SK-N-SH (cell line): ENCODE results near the gene FAM83F. TPM values are rescaled to one million over a fixed set of nuclear protein-coding genes. Genes with fewer than 3 reads are reported as not detected.
A peak's percentile ranks its signal among the peaks of the same experiment; 100 is the strongest.

Experiments used
- CTCF ChIA-PET: fragments of 300-600, 350-600 bp; formaldehyde crosslinking; extraction: SDS; loops from one replicate; lab custom pipeline; 2021; lab: Yijun Ruan, JAX
- POLR2A ChIA-PET: fragments of 350-600 bp; sonication (Branson Sonifier 250); formaldehyde crosslinking; extraction: SDS; loops from one replicate; lab custom pipeline; 2020; ENCODE audit warnings: antibody characterized with exemption, inconsistent platforms; lab: Yijun Ruan, JAX
- DNase-seq: peaks from one replicate; pipeline ENCODE4 v3.0.0; 2012
- H2AFZ ChIP-seq: fragments of 200-600 bp; sonication (generic); 2 replicates; pipeline ENCODE4 v1.8.1; 2016; ENCODE audit warnings: antibody characterized with exemption, mild to moderate bottlenecking, low read depth
- H3F3A ChIP-seq: fragments of 200-600 bp; sonication (generic); replicated peaks from 2 replicates; pipeline ENCODE3; 2016; ENCODE audit warnings: antibody characterized with exemption, mild to moderate bottlenecking; ENCODE audit not compliant: insufficient read depth
- H3K27ac ChIP-seq, 2 experiments: fragments of 200-500 bp in 1 of 2; fragments of 200-600 bp in 1 of 2; sonication (Bioruptor generic) in 1 of 2; sonication (generic), shearing (Covaris generic) in 1 of 2; 2 replicates each; pipeline versions ENCODE4 v1.5.1 to v1.6.1; 2014 to 2016; ENCODE audit warnings: low read depth in 2 of 2, inconsistent platforms in 1 of 2, low read length in 1 of 2, mild to moderate bottlenecking in 1 of 2, mixed read lengths in 1 of 2
- H3K27me3 ChIP-seq: fragments of 200-600 bp; sonication (generic), shearing (Covaris generic); 2 replicates; pipeline ENCODE4 v1.6.1; 2016; ENCODE audit warnings: mixed run types; ENCODE audit not compliant: insufficient read depth
- H3K36me3 ChIP-seq, 2 experiments: fragments of 200-500 bp in 1 of 2; fragments of 200-600 bp in 1 of 2; sonication (Bioruptor generic) in 1 of 2; sonication (generic) in 1 of 2; replicated peaks in 1 of 2; 2 replicates each; pipeline versions ENCODE3 to v1.5.1; 2014 to 2016; ENCODE audit warnings: low read length in 1 of 2, mild to moderate bottlenecking in 1 of 2; ENCODE audit not compliant: insufficient read depth in 2 of 2, control insufficient read depth in 1 of 2
- H3K4me1 ChIP-seq, 2 experiments: fragments of 200-500 bp in 1 of 2; fragments of 200-600 bp in 1 of 2; sonication (Bioruptor generic) in 1 of 2; sonication (generic), shearing (Covaris generic) in 1 of 2; 2 replicates each; pipeline versions ENCODE4 v1.5.1 to v1.6.1; 2014 to 2016; ENCODE audit warnings: low read depth in 1 of 2, low read length in 1 of 2, mixed run types in 1 of 2; ENCODE audit not compliant: insufficient read depth in 2 of 2, control insufficient read depth in 1 of 2
- H3K4me2 ChIP-seq: fragments of 200-600 bp; sonication (generic), shearing (Covaris generic); 2 replicates; pipeline ENCODE4 v1.6.1; 2017; ENCODE audit warnings: mixed run types
- H3K4me3 ChIP-seq, 2 experiments: fragments of 200-500 bp in 1 of 2; fragments of 200-600 bp in 1 of 2; sonication (Bioruptor generic) in 1 of 2; sonication (generic), shearing (Covaris generic) in 1 of 2; 2 replicates each; pipeline versions ENCODE4 v1.5.1 to v1.8.1; 2014 to 2016; ENCODE audit warnings: low read depth in 2 of 2, inconsistent platforms in 1 of 2, low read length in 1 of 2, mild to moderate bottlenecking in 1 of 2, mixed read lengths in 1 of 2, moderate library complexity in 1 of 2
- H3K79me2 ChIP-seq: fragments of 200-600 bp; sonication (generic); 2 replicates; pipeline ENCODE4 v1.8.1; 2017; ENCODE audit warnings: mild to moderate bottlenecking; ENCODE audit not compliant: insufficient read depth
- H3K9ac ChIP-seq: fragments of 200-600 bp; sonication (generic); 2 replicates; pipeline ENCODE4 v1.6.1; 2017; ENCODE audit warnings: mixed run types
- H3K9me2 ChIP-seq: fragments of 200-600 bp; sonication (generic); 2 replicates; pipeline ENCODE4 v1.6.1; 2017; ENCODE audit warnings: mixed run types
- H3K9me3 ChIP-seq: fragments of 200-600 bp; sonication (generic); 2 replicates; pipeline ENCODE4 v1.6.1; 2017; ENCODE audit warnings: mixed run types, mild to moderate bottlenecking, moderate library complexity
- H4K20me1 ChIP-seq: fragments of 200-600 bp; sonication (generic); 2 replicates; pipeline ENCODE4 v1.6.1; 2017; ENCODE audit warnings: mild to moderate bottlenecking, mixed run types; ENCODE audit not compliant: insufficient read depth
- CHD2 ChIP-seq: fragments of 150-350 bp; IDR thresholded peaks from 2 replicates; pipeline ENCODE4 v1.6.1; 2018; ENCODE audit warnings: low read length; ENCODE audit not compliant: partially characterized antibody
- CTCF ChIP-seq: fragments of 200-600 bp; sonication (generic); IDR thresholded peaks from 2 replicates; pipeline ENCODE4 v1.6.1; 2017; ENCODE audit warnings: antibody characterized with exemption, mild to moderate bottlenecking, moderate library complexity
- ELF1 ChIP-seq: IDR thresholded peaks from 2 replicates; pipeline ENCODE4 v1.4.0; 2012
- EP300 ChIP-seq, 2 experiments: IDR thresholded peaks; 2 replicates each; pipeline versions ENCODE4 v1.4.0 to v1.6.1; 2012; ENCODE audit warnings: borderline replicate concordance in 1 of 2, low read depth in 1 of 2, low read length in 1 of 2
- FOSL2 ChIP-seq: IDR thresholded peaks from 2 replicates; pipeline ENCODE4 v1.4.0; 2012; ENCODE audit warnings: low read depth, mild to moderate bottlenecking, moderate library complexity, borderline replicate concordance
- FOXM1 ChIP-seq: IDR thresholded peaks from 2 replicates; pipeline ENCODE4 v1.4.0; 2012; ENCODE audit warnings: low read depth, mild to moderate bottlenecking
- GABPA ChIP-seq: IDR thresholded peaks from 2 replicates; pipeline ENCODE4 v1.4.0; 2012; ENCODE audit warnings: low read depth, mild to moderate bottlenecking
- GATA2 ChIP-seq: sonication (generic); formaldehyde crosslinking; IDR thresholded peaks from 2 replicates; pipeline ENCODE4 v1.5.0; 2020; ENCODE audit warnings: mild to moderate bottlenecking, missing genetic modification reagents
- IRF3 ChIP-seq: fragments of 150-350 bp; IDR thresholded peaks from 2 replicates; pipeline ENCODE4 v1.6.1; 2016; ENCODE audit warnings: mild to moderate bottlenecking, low read depth, low read length
- JUND ChIP-seq: IDR thresholded peaks from 2 replicates; pipeline ENCODE4 v1.4.0; 2012
- NFIC ChIP-seq: IDR thresholded peaks from 2 replicates; pipeline ENCODE4 v1.4.0; 2012; ENCODE audit warnings: borderline replicate concordance
- NRF1 ChIP-seq: IDR thresholded peaks from 2 replicates; pipeline ENCODE4 v1.6.1; 2012; ENCODE audit warnings: low read depth, mild to moderate bottlenecking, low read length
- POLR2AphosphoS5 ChIP-seq: IDR thresholded peaks from 2 replicates; pipeline ENCODE4 v1.6.1; 2012; ENCODE audit warnings: low read depth, low read length
- RCOR1 ChIP-seq: fragments of 150-350 bp; IDR thresholded peaks from 2 replicates; pipeline ENCODE4 v1.6.1; 2017; ENCODE audit warnings: antibody characterized with exemption, low read length
- SMC3 ChIP-seq: IDR thresholded peaks from 2 replicates; pipeline ENCODE4 v1.6.1; 2012; ENCODE audit warnings: low read depth, low read length, improper control_type of control experiment
- TAF1 ChIP-seq: IDR thresholded peaks from 2 replicates; pipeline ENCODE4 v1.6.1; 2012; ENCODE audit warnings: low read depth, mild to moderate bottlenecking, low read length, moderate library complexity, borderline replicate concordance
- TEAD4 ChIP-seq: IDR thresholded peaks from 2 replicates; pipeline ENCODE4 v1.4.0; 2012; ENCODE audit warnings: mild to moderate bottlenecking, borderline replicate concordance; ENCODE audit not compliant: insufficient read depth
- WGBS: methylation state at CpG from one replicate; pipeline ENCODE4 v1.1.6; 2017; ENCODE audit warnings: low lambda C conversion rate; 5-methylcytosine and 5-hydroxymethylcytosine counted together
- polyA plus RNA-seq, 3 experiments: library from polyadenylated mRNA; depleted of rRNA; stranded (reverse); fragments of >200 nt; gene quantifications; 2 replicates each; pipeline ENCODE4 v1.2.3, GENCODE V29; 2012
- TF ChIP-seq, protein P1 (sequence below): IDR thresholded peaks from 2 replicates; pipeline ENCODE4 v1.6.1; 2012; ENCODE audit warnings: mild to moderate bottlenecking, low read depth, low read length, moderate library complexity
- TF ChIP-seq, protein P2 (sequence below): IDR thresholded peaks from 2 replicates; pipeline ENCODE4 v1.4.0; 2012; ENCODE audit warnings: low read depth, borderline replicate concordance

Gene FAM83F
- polyA plus RNA-seq, 1 of the 3 experiments (the other 2 are of a cell fraction): not detected

- TF ChIP-seq, protein P1, sequence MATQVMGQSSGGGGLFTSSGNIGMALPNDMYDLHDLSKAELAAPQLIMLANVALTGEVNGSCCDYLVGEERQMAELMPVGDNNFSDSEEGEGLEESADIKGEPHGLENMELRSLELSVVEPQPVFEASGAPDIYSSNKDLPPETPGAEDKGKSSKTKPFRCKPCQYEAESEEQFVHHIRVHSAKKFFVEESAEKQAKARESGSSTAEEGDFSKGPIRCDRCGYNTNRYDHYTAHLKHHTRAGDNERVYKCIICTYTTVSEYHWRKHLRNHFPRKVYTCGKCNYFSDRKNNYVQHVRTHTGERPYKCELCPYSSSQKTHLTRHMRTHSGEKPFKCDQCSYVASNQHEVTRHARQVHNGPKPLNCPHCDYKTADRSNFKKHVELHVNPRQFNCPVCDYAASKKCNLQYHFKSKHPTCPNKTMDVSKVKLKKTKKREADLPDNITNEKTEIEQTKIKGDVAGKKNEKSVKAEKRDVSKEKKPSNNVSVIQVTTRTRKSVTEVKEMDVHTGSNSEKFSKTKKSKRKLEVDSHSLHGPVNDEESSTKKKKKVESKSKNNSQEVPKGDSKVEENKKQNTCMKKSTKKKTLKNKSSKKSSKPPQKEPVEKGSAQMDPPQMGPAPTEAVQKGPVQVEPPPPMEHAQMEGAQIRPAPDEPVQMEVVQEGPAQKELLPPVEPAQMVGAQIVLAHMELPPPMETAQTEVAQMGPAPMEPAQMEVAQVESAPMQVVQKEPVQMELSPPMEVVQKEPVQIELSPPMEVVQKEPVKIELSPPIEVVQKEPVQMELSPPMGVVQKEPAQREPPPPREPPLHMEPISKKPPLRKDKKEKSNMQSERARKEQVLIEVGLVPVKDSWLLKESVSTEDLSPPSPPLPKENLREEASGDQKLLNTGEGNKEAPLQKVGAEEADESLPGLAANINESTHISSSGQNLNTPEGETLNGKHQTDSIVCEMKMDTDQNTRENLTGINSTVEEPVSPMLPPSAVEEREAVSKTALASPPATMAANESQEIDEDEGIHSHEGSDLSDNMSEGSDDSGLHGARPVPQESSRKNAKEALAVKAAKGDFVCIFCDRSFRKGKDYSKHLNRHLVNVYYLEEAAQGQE: no peak
- TF ChIP-seq CHD2: no peak
- no peak for TF ChIP-seq EP300 (IDR thresholded peaks at IDR 0.05; ENCODE audit: borderline replicate concordance in 1 of 2, low read depth in 1 of 2, low read length in 1 of 2)
- TF ChIP-seq GABPA: no peak
- TF ChIP-seq IRF3: no peak
- TF ChIP-seq TEAD4: no peak
- no peak for TF ChIP-seq POLR2AphosphoS5
- no peak for TF ChIP-seq JUND
- no peak for TF ChIP-seq FOXM1
- no peak for TF ChIP-seq NRF1
These were observed 36.6 kb upstream of the FAM83F start (continued) for GRCh38 chr22:39958009-39958711.

DNA sequence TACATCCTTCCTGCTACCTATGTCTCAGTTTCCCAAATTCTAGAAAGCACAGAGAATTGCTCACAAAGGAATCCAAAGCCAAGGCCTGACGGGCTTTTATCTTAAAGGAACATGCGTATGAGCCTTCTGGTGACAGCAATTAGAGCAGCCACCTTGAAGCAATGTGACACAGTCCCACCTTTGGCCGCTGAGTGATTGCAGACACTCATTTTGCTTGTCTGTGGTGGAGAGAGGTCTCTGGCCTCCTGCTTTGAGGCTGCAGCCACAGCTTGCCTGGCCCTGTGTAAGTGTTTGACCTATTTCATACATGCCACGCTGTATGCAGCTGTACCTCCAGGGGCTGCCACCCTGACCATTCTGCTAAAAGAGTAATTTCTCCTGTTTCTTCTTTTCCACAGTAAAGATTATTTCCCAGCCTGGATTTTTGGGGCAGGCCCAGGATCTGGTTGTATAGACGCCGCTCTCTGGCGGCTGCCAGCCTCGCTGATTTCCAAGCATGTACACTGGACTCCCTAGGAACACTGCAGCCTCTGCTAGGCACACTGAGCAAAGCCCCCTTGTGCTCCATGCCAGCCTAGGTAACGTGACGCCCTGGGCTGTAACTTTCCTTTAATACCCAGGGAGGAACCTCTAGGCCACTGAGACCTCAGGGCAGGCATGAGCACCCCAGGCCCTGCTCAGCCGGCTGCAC, 35.7 kb upstream of the FAM83F start:
- CTCF ChIA-PET: interaction anchor here (1.0 to 2.0 kb wide), 4 partner anchors 12 to 66 kb away, joined by 3 to 8 read pairs (median 3); no protein-coding TSS in a partner anchor

More for the DNA sequence above, 35.7 kb upstream of the FAM83F start:
- no peak for DNase-seq
- POLR2A ChIA-PET: interaction anchor here (0.9 kb wide), 1 partner anchor 9 kb away, joined by 3 read pairs; no protein-coding TSS in a partner anchor
- Histone ChIP-seq H3K4me3 (no peak overlapping the region), H3K4me1 (peaks cover 0 to 8% of the 10 kb centered on the region in 2 experiments; a peak in 1 of 4 replicates), H3F3A (peaks cover 7% of the 10 kb centered on the region), H3K9me2 (no peaks in the 10 kb centered on the region), H3K36me3 (no peaks in the 10 kb centered on the region), H2AFZ (no peak overlapping the region), H3K27me3 (no peaks in the 10 kb centered on the region), H3K4me2 (0 out of 2 replicates have a peak overlapping the region, but pooled peaks have one; percentile 11), H3K9ac (no peak overlapping the region), H3K27ac (peak overlapping the region in 1 of 2 experiments; percentile 54; a peak in 1 of 4 replicates), H4K20me1 (no peaks in the 10 kb centered on the region), H3K79me2 (no peaks in the 10 kb centered on the region), H3K9me3 (no peaks in the 10 kb centered on the region)
- TF ChIP-seq TAF1 (no peak), ELF1 (no peak), NFIC (no peak), POLR2AphosphoS5 (no peak), CTCF (no peak), NRF1 (no peak), EP300 (IDR thresholded peaks at IDR 0.05; ENCODE audit: borderline replicate concordance in 1 of 2, low read depth in 1 of 2, low read length in 1 of 2) (no peak), GATA2 (no peak), FOSL2 (no peak), SMC3 (no peak), CHD2 (no peak), RCOR1 (no peak)
- TF ChIP-seq, protein P2, sequence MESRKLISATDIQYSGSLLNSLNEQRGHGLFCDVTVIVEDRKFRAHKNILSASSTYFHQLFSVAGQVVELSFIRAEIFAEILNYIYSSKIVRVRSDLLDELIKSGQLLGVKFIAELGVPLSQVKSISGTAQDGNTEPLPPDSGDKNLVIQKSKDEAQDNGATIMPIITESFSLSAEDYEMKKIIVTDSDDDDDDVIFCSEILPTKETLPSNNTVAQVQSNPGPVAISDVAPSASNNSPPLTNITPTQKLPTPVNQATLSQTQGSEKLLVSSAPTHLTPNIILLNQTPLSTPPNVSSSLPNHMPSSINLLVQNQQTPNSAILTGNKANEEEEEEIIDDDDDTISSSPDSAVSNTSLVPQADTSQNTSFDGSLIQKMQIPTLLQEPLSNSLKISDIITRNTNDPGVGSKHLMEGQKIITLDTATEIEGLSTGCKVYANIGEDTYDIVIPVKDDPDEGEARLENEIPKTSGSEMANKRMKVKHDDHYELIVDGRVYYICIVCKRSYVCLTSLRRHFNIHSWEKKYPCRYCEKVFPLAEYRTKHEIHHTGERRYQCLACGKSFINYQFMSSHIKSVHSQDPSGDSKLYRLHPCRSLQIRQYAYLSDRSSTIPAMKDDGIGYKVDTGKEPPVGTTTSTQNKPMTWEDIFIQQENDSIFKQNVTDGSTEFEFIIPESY: no peak
- 84% methylated on average over 8 of the region's 11 CpGs for WGBS
